HAP-1 (cell line): ENCODE measurements around the gene COPS6.
A peak's percentile ranks its signal among the peaks of the same experiment; 100 is the strongest.
"Not testable (repeated sequence)": the region's sequence is repeated elsewhere in the genome, so short reads cannot be mapped to it uniquely, and the experiment has no call there.

Experiments used
- DNase-seq, 2 experiments: peaks; one replicate each; pipeline ENCODE4 v3.0.0-alpha.2; 2016 to 2020; ENCODE audit warnings: low spot score in 2 of 2
- H3K27me3 ChIP-seq: fragments of 250-450 bp; sonication (Bioruptor Pico); 2 replicates; pipeline ENCODE4 v1.5.1; 2020; ENCODE audit warnings: low read depth, mild to moderate bottlenecking, moderate library complexity
- H3K36me3 ChIP-seq: fragments of 250-450 bp; sonication (Bioruptor Pico); replicated peaks from 2 replicates; pipeline ENCODE4 v1.5.1; 2020; ENCODE audit warnings: mild to moderate bottlenecking
- H3K4me1 ChIP-seq: fragments of 250-450 bp; sonication (Bioruptor Pico); 2 replicates; pipeline ENCODE4 v1.5.1; 2020; ENCODE audit warnings: mild to moderate bottlenecking
- H3K4me3 ChIP-seq: fragments of 250-450 bp; sonication (Bioruptor Pico); 2 replicates; pipeline ENCODE4 v1.5.1; 2020; ENCODE audit warnings: mild to moderate bottlenecking, moderate library complexity
- H3K9me3 ChIP-seq: fragments of 250-450 bp; sonication (Bioruptor Pico); 2 replicates; pipeline ENCODE4 v1.5.1; 2020; ENCODE audit warnings: mild to moderate bottlenecking, moderate library complexity
- in situ Hi-C: fragments of 300-500 bp; cut with MboI; formaldehyde crosslinking; loops from 3 replicates; pipeline ENCODE4 v1.14.3; 2020; ENCODE audit warnings: low sequenced_read_pairs, inconsistent platforms, mixed read lengths

Gene COPS6

GRCh38 chr7:100119970-100120732, 31.4 kb downstream of the COPS6 start:
- peak overlapping the region; percentile 84 for H3K4me3 ChIP-seq
- DNase-seq: peak; percentile 56 to 81
- H3K27me3 ChIP-seq: no peaks in the 10 kb centered on the region
- in situ Hi-C loops: no loop called here
- H3K36me3 ChIP-seq: peaks cover 5% of the 10 kb centered on the region; the same call in 1 of the 2 replicates
- H3K9me3 ChIP-seq: no peaks in the 10 kb centered on the region
- peaks cover 8% of the 10 kb centered on the region for H3K4me1 ChIP-seq

GRCh38 chr7:100120733-100121036, 31.9 kb downstream of the COPS6 start:
- in situ Hi-C loops: no loop called here
- Histone ChIP-seq H3K36me3 (peaks cover 5% of the 10 kb centered on the region; the same call in 1 of the 2 replicates), H3K4me1 (peaks cover 8% of the 10 kb centered on the region), H3K4me3 (peak overlapping the region; percentile 84; the same call in 1 of the 2 replicates), H3K27me3 (no peaks in the 10 kb centered on the region), H3K9me3 (no peaks in the 10 kb centered on the region)
- DNase-seq: no peak

GRCh38 chr7:100122067-100122466, 33.3 kb downstream of the COPS6 start:
- no peaks in the 10 kb centered on the region for H3K9me3 ChIP-seq
- no peak for DNase-seq
- no peaks in the 10 kb centered on the region for H3K27me3 ChIP-seq
- in situ Hi-C loops: no loop called here
- H3K4me1 ChIP-seq: peaks cover 8% of the 10 kb centered on the region
- H3K36me3 ChIP-seq: peaks cover 5% of the 10 kb centered on the region; the same call in 1 of the 2 replicates
- no peak overlapping the region for H3K4me3 ChIP-seq

- peaks cover 1% of the 10 kb centered on the region; the same call in 1 of the 2 replicates for H3K36me3 ChIP-seq
- no peaks in the 10 kb centered on the region for H3K27me3 ChIP-seq
- no peaks in the 10 kb centered on the region for H3K9me3 ChIP-seq
- peaks cover 8% of the 10 kb centered on the region for H3K4me1 ChIP-seq
- no peak for DNase-seq
- no peak overlapping the region for H3K4me3 ChIP-seq
- in situ Hi-C loops: no loop called here
Observed at GRCh38 chr7:100122568-100122967, 33.8 kb downstream of the COPS6 start.

- no peaks in the 10 kb centered on the region for H3K9me3 ChIP-seq
- H3K27me3 ChIP-seq: no peaks in the 10 kb centered on the region
- no peaks in the 10 kb centered on the region; the same call in 1 of the 2 replicates for H3K36me3 ChIP-seq
- peaks cover 14% of the 10 kb centered on the region for H3K4me1 ChIP-seq
- H3K4me3 ChIP-seq: no peak overlapping the region
- in situ Hi-C loops: no loop called here
- DNase-seq: no peak
Observed at GRCh38 chr7:100124301-100125230, 35.8 kb downstream of the COPS6 start.

- H3K27me3 ChIP-seq: no peaks in the 10 kb centered on the region
- in situ Hi-C loops: no loop called here
- H3K9me3 ChIP-seq: no peaks in the 10 kb centered on the region
- H3K4me3 ChIP-seq: peak overlapping the region; percentile 80
- peaks cover 10% of the 10 kb centered on the region for H3K4me1 ChIP-seq
- no peaks in the 10 kb centered on the region; the same call in 1 of the 2 replicates for H3K36me3 ChIP-seq
- no peak for DNase-seq
Observed at GRCh38 chr7:100126239-100126930, 37.6 kb downstream of the COPS6 start.

- Histone ChIP-seq H3K36me3 (no peaks in the 10 kb centered on the region; the same call in 1 of the 2 replicates), H3K27me3 (no peaks in the 10 kb centered on the region), H3K4me1 (peaks cover 13% of the 10 kb centered on the region), H3K4me3 (peak within 1 kb of the TSS; percentile 80), H3K9me3 (no peaks in the 10 kb centered on the region)
- peak; percentile 88 to 95 for DNase-seq
- in situ Hi-C loops: no loop called here
Observed at GRCh38 chr7:100126931-100127865, 38.4 kb downstream of the COPS6 start, which contains the start of gene MBLAC1. MBLAC1 (plus strand) TSS chr7:100126967; CDS start chr7:100127396, 429 bp downstream.

GRCh38 chr7:100127866-100128636, 39.3 kb downstream of the COPS6 start:
- Histone ChIP-seq H3K36me3 (no peaks in the 10 kb centered on the region), H3K27me3 (no peaks in the 10 kb centered on the region), H3K9me3 (no peaks in the 10 kb centered on the region), H3K4me3 (peak overlapping the region; percentile 80), H3K4me1 (peaks cover 16% of the 10 kb centered on the region)
- in situ Hi-C loops: no loop called here
- peak; percentile 29 to 57 for DNase-seq

GRCh38 chr7:100128637-100128963, 39.8 kb downstream of the COPS6 start:
- DNase-seq: no peak
- H3K36me3 ChIP-seq: no peaks in the 10 kb centered on the region
- peaks cover 16% of the 10 kb centered on the region for H3K4me1 ChIP-seq
- no peaks in the 10 kb centered on the region for H3K27me3 ChIP-seq
- H3K9me3 ChIP-seq: no peaks in the 10 kb centered on the region
- H3K4me3 ChIP-seq: no peak overlapping the region
- in situ Hi-C loops: no loop called here

GRCh38 chr7:100130220-100130607, 41.4 kb downstream of the COPS6 start:
- not testable (repeated sequence) for DNase-seq, H3K27me3 ChIP-seq, H3K4me3 ChIP-seq, H3K9me3 ChIP-seq, H3K36me3 ChIP-seq
- peaks cover 16% of the 10 kb centered on the region for H3K4me1 ChIP-seq
- in situ Hi-C loops: loop anchor here (5.0 to 10.0 kb wide), 2 partner anchors 87 to 215 kb away; partner anchors contain the start of gene PVRIG

GRCh38 chr7:100130608-100131453, 42.1 kb downstream of the COPS6 start:
- peak; percentile 48 to 94 for DNase-seq
- no peak overlapping the region for H3K4me3 ChIP-seq
- no peaks in the 10 kb centered on the region for H3K9me3 ChIP-seq
- no peaks in the 10 kb centered on the region for H3K36me3 ChIP-seq
- H3K27me3 ChIP-seq: no peaks in the 10 kb centered on the region
- H3K4me1 ChIP-seq: peaks cover 16% of the 10 kb centered on the region
- in situ Hi-C loops: loop anchor here (5.0 to 10.0 kb wide), 2 partner anchors 86 to 214 kb away; partner anchors contain the start of gene PVRIG
